Trophoblast cell (in vitro differentiated cells and primary cell): Measurements from ENCODE around the gene KLC3.
A peak's percentile ranks its signal among the peaks of the same experiment; 100 is the strongest.

ENCODE experiments used
- DNase-seq, 2 donors: peaks; one replicate each; pipeline ENCODE4 v3.0.0-alpha.2; 2016
- H2AFZ ChIP-seq: 2 replicates; pipeline ENCODE4 v1.6.1; 2013; ENCODE audit warnings: low read length, moderate library complexity, mild to moderate bottlenecking; ENCODE audit not compliant: insufficient read depth, poor library complexity
- H2AK5ac ChIP-seq: 2 replicates; pipeline ENCODE4 v1.6.1; 2013; ENCODE audit warnings: mild to moderate bottlenecking, low read length
- H2BK120ac ChIP-seq: 2 replicates; pipeline ENCODE4 v1.6.1; 2013; ENCODE audit warnings: low read length, mild to moderate bottlenecking, moderate library complexity; ENCODE audit not compliant: insufficient read depth, poor library complexity
- H2BK12ac ChIP-seq: 2 replicates; pipeline ENCODE4 v1.6.1; 2013; ENCODE audit warnings: mild to moderate bottlenecking, low read length, moderate library complexity
- H2BK5ac ChIP-seq: 2 replicates; pipeline ENCODE4 v1.6.1; 2013; ENCODE audit warnings: low read length, low read depth, moderate library complexity, mild to moderate bottlenecking; ENCODE audit not compliant: poor library complexity
- H3K14ac ChIP-seq: 2 replicates; pipeline ENCODE4 v1.6.1; 2013; ENCODE audit warnings: mild to moderate bottlenecking, low read length
- H3K18ac ChIP-seq: 2 replicates; pipeline ENCODE4 v1.6.1; 2013; ENCODE audit warnings: mild to moderate bottlenecking, low read length
- H3K23ac ChIP-seq: 2 replicates; pipeline ENCODE4 v1.6.1; 2013; ENCODE audit warnings: low read length
- H3K27ac ChIP-seq: 2 replicates; pipeline ENCODE4 v1.5.1; 2013; ENCODE audit warnings: low read depth, mild to moderate bottlenecking, inconsistent platforms, low read length, moderate library complexity
- H3K27me3 ChIP-seq: 2 replicates; pipeline ENCODE4 v1.6.1; 2013; ENCODE audit warnings: inconsistent platforms, mild to moderate bottlenecking, low read length, moderate library complexity; ENCODE audit not compliant: insufficient read depth
- H3K36me3 ChIP-seq, 2 experiments: 1 replicate in 1 of 2; 2 replicates in 1 of 2; pipeline ENCODE4 v1.6.1; 2013; ENCODE audit warnings: low read length in 2 of 2, mild to moderate bottlenecking in 2 of 2, moderate library complexity in 1 of 2; ENCODE audit not compliant: insufficient read depth in 2 of 2, control insufficient read depth in 1 of 2
- H3K4ac ChIP-seq: 2 replicates; pipeline ENCODE4 v1.6.1; 2013; ENCODE audit warnings: low read depth, mild to moderate bottlenecking, low read length, moderate library complexity
- H3K4me1 ChIP-seq, 2 experiments: 1 replicate in 1 of 2; 2 replicates in 1 of 2; pipeline ENCODE4 v1.6.1; 2013; ENCODE audit warnings: low read length in 2 of 2, mild to moderate bottlenecking in 2 of 2, moderate library complexity in 1 of 2; ENCODE audit not compliant: insufficient read depth in 2 of 2, control insufficient read depth in 1 of 2
- H3K4me2 ChIP-seq: 2 replicates; pipeline ENCODE4 v1.6.1; 2013; ENCODE audit warnings: inconsistent platforms, mild to moderate bottlenecking, low read length, moderate library complexity
- H3K4me3 ChIP-seq: 2 replicates; pipeline ENCODE4 v1.5.1; 2013; ENCODE audit warnings: mild to moderate bottlenecking, low read depth, low read length, inconsistent platforms
- H3K79me1 ChIP-seq: one replicate; pipeline ENCODE4 v1.6.1; 2013; ENCODE audit warnings: low read length
- H3K79me2 ChIP-seq: 2 replicates; pipeline ENCODE4 v1.6.1; 2013; ENCODE audit warnings: low read length, mild to moderate bottlenecking; ENCODE audit not compliant: control insufficient read depth, insufficient read depth, poor library complexity
- H3K9ac ChIP-seq: 2 replicates; pipeline ENCODE4 v1.6.1; 2013; ENCODE audit warnings: mild to moderate bottlenecking, low read length
- H3K9me3 ChIP-seq: 2 replicates; pipeline ENCODE4 v1.6.1; 2013; ENCODE audit warnings: low read depth, mild to moderate bottlenecking, control low read depth, inconsistent platforms, low read length; ENCODE audit not compliant: insufficient read depth
- H4K12ac ChIP-seq: 2 replicates; pipeline ENCODE4 v1.6.1; 2013; ENCODE audit warnings: low read depth, mild to moderate bottlenecking, low read length, moderate library complexity
- H4K8ac ChIP-seq: 2 replicates; pipeline ENCODE4 v1.6.1; 2013; ENCODE audit warnings: low read depth, mild to moderate bottlenecking, low read length, moderate library complexity
- H4K91ac ChIP-seq: one replicate; pipeline ENCODE4 v1.6.1; 2013; ENCODE audit warnings: low read depth, mild to moderate bottlenecking, low read length, moderate library complexity
- WGBS: extraction: QIAGEN DNeasy Blood & Tissue Kit; methylation state at CpG from one replicate; pipeline ENCODE4 v1.1.7; 2013; ENCODE audit warnings: missing lambda C conversion rate; ENCODE audit not compliant: insufficient read length, insufficient coverage; ENCODE audit errors: extremely low coverage; 5-methylcytosine and 5-hydroxymethylcytosine counted together

The KLC3 gene

GRCh38 chr19:45336696-45337251 lies 3.8 kb upstream of the KLC3 start:
- H3K4me1 ChIP-seq = peaks cover 0 to 8% of the 10 kb centered on the region in 2 experiments
- no peaks in the 10 kb centered on the region for H3K79me1 ChIP-seq
- H3K27me3 ChIP-seq = peaks cover 8% of the 10 kb centered on the region
- no peaks in the 10 kb centered on the region for H3K79me2 ChIP-seq
- no peak overlapping the region for H3K9ac ChIP-seq
- no peak overlapping the region for H3K14ac ChIP-seq
- peaks cover 6% of the 10 kb centered on the region for H3K9me3 ChIP-seq
- H3K4ac ChIP-seq = no peak overlapping the region
- H3K4me3 ChIP-seq = no peak overlapping the region
- H4K12ac ChIP-seq = peak overlapping the region; percentile 2
- DNase-seq = no peak
- no peak overlapping the region for H3K27ac ChIP-seq
- H3K4me2 ChIP-seq = no peak overlapping the region
- no peak overlapping the region for H2AK5ac ChIP-seq
- no peak overlapping the region for H2BK120ac ChIP-seq
- H2AFZ ChIP-seq = no peak overlapping the region
- no peaks in the 10 kb centered on the region for H3K36me3 ChIP-seq
- WGBS = no CpG with 5 or more reads among the region's 11 CpGs
- H2BK5ac ChIP-seq = no peak overlapping the region
- no peak overlapping the region for H4K8ac ChIP-seq
- no peak overlapping the region for H2BK12ac ChIP-seq
- H3K18ac ChIP-seq = no peak overlapping the region
- H3K23ac ChIP-seq = no peak overlapping the region
- H4K91ac ChIP-seq = no peak overlapping the region

- Histone ChIP-seq H3K4me3 (no peak overlapping the region), H4K91ac (no peak overlapping the region), H2AK5ac (no peak overlapping the region), H3K9ac (no peak overlapping the region), H3K9me3 (peaks cover 5% of the 10 kb centered on the region), H3K18ac (no peak overlapping the region), H4K12ac (no peak overlapping the region), H3K27me3 (peaks cover 8% of the 10 kb centered on the region), H4K8ac (no peak overlapping the region), H3K4ac (no peak overlapping the region), H2BK5ac (no peak overlapping the region), H3K14ac (no peak overlapping the region), H3K36me3 (no peaks in the 10 kb centered on the region), H3K27ac (no peak overlapping the region), H3K23ac (no peak overlapping the region), H3K79me2 (no peaks in the 10 kb centered on the region), H3K4me1 (peaks cover 0 to 8% of the 10 kb centered on the region in 2 experiments), H2BK120ac (no peak overlapping the region), H3K4me2 (no peak overlapping the region), H2AFZ (no peak overlapping the region), H3K79me1 (no peaks in the 10 kb centered on the region), H2BK12ac (no peak overlapping the region)
- no CpG with 5 or more reads among the region's 6 CpGs for WGBS
- no peak for DNase-seq
Observed at GRCh38 chr19:45339629-45340028, 921 bp upstream of the KLC3 start.

GRCh38 chr19:45340899-45341453 lies 426 bp downstream of the KLC3 start:
- H2BK5ac ChIP-seq = no peak overlapping the region
- no peak overlapping the region for H3K9ac ChIP-seq
- H3K36me3 ChIP-seq = no peaks in the 10 kb centered on the region
- no peak overlapping the region for H4K91ac ChIP-seq
- peak overlapping the region; percentile 79 for H2AFZ ChIP-seq
- DNase-seq = no peak
- H2BK120ac ChIP-seq = no peak overlapping the region
- no peak overlapping the region for H4K12ac ChIP-seq
- no peak overlapping the region for H2BK12ac ChIP-seq
- H4K8ac ChIP-seq = no peak overlapping the region
- H3K4me2 ChIP-seq = peak overlapping the region; percentile 61
- H3K27ac ChIP-seq = no peak overlapping the region
- H3K18ac ChIP-seq = no peak overlapping the region
- H3K4me1 ChIP-seq = peaks cover 0 to 8% of the 10 kb centered on the region in 2 experiments
- no peak overlapping the region for H3K4ac ChIP-seq
- H3K79me2 ChIP-seq = no peaks in the 10 kb centered on the region
- no peak overlapping the region for H3K23ac ChIP-seq
- H3K9me3 ChIP-seq = peaks cover 5% of the 10 kb centered on the region
- H3K14ac ChIP-seq = peak overlapping the region; percentile 26
- H3K79me1 ChIP-seq = no peaks in the 10 kb centered on the region
- no CpG with 5 or more reads among the region's 25 CpGs for WGBS
- H2AK5ac ChIP-seq = no peak overlapping the region
- peaks cover 8% of the 10 kb centered on the region for H3K27me3 ChIP-seq
- H3K4me3 ChIP-seq = peak overlapping the region; percentile 53

GRCh38 chr19:45342911-45343310 lies 2.4 kb downstream of the KLC3 start:
- peaks cover 8% of the 10 kb centered on the region for H3K9me3 ChIP-seq
- H3K23ac ChIP-seq = no peak overlapping the region
- no peak overlapping the region for H4K91ac ChIP-seq
- H3K36me3 ChIP-seq = no peaks in the 10 kb centered on the region
- no peak overlapping the region for H4K8ac ChIP-seq
- no peak overlapping the region for H3K4me2 ChIP-seq
- H2AK5ac ChIP-seq = no peak overlapping the region
- H4K12ac ChIP-seq = no peak overlapping the region
- no peak overlapping the region for H2AFZ ChIP-seq
- peaks cover 8% of the 10 kb centered on the region for H3K27me3 ChIP-seq
- H3K79me1 ChIP-seq = no peaks in the 10 kb centered on the region
- H3K4me1 ChIP-seq = peaks cover 0 to 8% of the 10 kb centered on the region in 2 experiments
- WGBS = no CpG with 5 or more reads among the region's 13 CpGs
- no peak overlapping the region for H2BK5ac ChIP-seq
- no peaks in the 10 kb centered on the region for H3K79me2 ChIP-seq
- H3K4ac ChIP-seq = no peak overlapping the region
- no peak overlapping the region for H3K14ac ChIP-seq
- H3K4me3 ChIP-seq = no peak overlapping the region
- no peak for DNase-seq
- H3K18ac ChIP-seq = no peak overlapping the region
- no peak overlapping the region for H2BK12ac ChIP-seq
- no peak overlapping the region for H2BK120ac ChIP-seq
- H3K27ac ChIP-seq = no peak overlapping the region
- no peak overlapping the region for H3K9ac ChIP-seq
